Mesenchymal stem cell (in vitro differentiated cells and primary cell): ENCODE results near the gene CST11. TPM values are rescaled to one million over a fixed set of nuclear protein-coding genes. Genes with fewer than 3 reads are reported as not detected.

Source experiments
- DNase-seq: peaks from one replicate; pipeline ENCODE4 v3.0.0-alpha.2; 2013
- H2AFZ ChIP-seq: one replicate; pipeline ENCODE4 v1.6.1; 2013; ENCODE audit warnings: low read depth, mild to moderate bottlenecking, control low read depth, inconsistent platforms, low read length, moderate library complexity
- H2AK5ac ChIP-seq: 2 replicates; pipeline ENCODE4 v1.6.1; 2013; ENCODE audit warnings: low read length, moderate library complexity, mild to moderate bottlenecking, inconsistent platforms; ENCODE audit not compliant: severe bottlenecking
- H2BK120ac ChIP-seq: one replicate; pipeline ENCODE4 v1.6.1; 2013; ENCODE audit warnings: low read depth, mild to moderate bottlenecking, inconsistent platforms, low read length, moderate library complexity
- H2BK12ac ChIP-seq, 2 experiments: one replicate each; pipeline ENCODE4 v1.6.1; 2013; ENCODE audit warnings: inconsistent platforms in 2 of 2, low read length in 2 of 2, mild to moderate bottlenecking in 2 of 2, moderate library complexity in 2 of 2, control low read depth in 1 of 2
- H2BK15ac ChIP-seq: one replicate; pipeline ENCODE4 v1.6.1; 2013; ENCODE audit warnings: mild to moderate bottlenecking, low read depth, inconsistent platforms; ENCODE audit not compliant: poor library complexity, severe bottlenecking
- H2BK5ac ChIP-seq: 2 replicates; pipeline ENCODE4 v1.6.1; 2013; ENCODE audit warnings: low read depth, mild to moderate bottlenecking, low read length, control low read depth, inconsistent platforms; ENCODE audit not compliant: poor library complexity, severe bottlenecking
- H3K14ac ChIP-seq, 2 experiments: one replicate each; pipeline ENCODE4 v1.6.1; 2013; ENCODE audit warnings: inconsistent platforms in 2 of 2, low read length in 2 of 2, control low read depth in 1 of 2, mild to moderate bottlenecking in 1 of 2, moderate library complexity in 1 of 2
- H3K18ac ChIP-seq, 2 experiments: one replicate each; pipeline ENCODE4 v1.6.1; 2013; ENCODE audit warnings: inconsistent platforms in 2 of 2, low read length in 2 of 2, control low read depth in 1 of 2, low read depth in 1 of 2, mild to moderate bottlenecking in 1 of 2
- H3K23ac ChIP-seq, 2 experiments: one replicate each; pipeline ENCODE4 v1.6.1; 2013; ENCODE audit warnings: inconsistent platforms in 2 of 2, low read length in 2 of 2, mild to moderate bottlenecking in 2 of 2, moderate library complexity in 2 of 2, control low read depth in 1 of 2
- H3K27ac ChIP-seq: 2 replicates; pipeline ENCODE4 v1.5.1; 2013; ENCODE audit warnings: mild to moderate bottlenecking, moderate library complexity, low read length, control low read depth, inconsistent platforms; ENCODE audit not compliant: poor library complexity, severe bottlenecking
- H3K27me3 ChIP-seq, 2 experiments: 2 replicates each; pipeline versions ENCODE4 v1.6.1 to v1.7.0; 2013; ENCODE audit warnings: low read length in 2 of 2, mild to moderate bottlenecking in 2 of 2, moderate library complexity in 2 of 2, control low read depth in 1 of 2, inconsistent platforms in 1 of 2; ENCODE audit not compliant: control insufficient read depth in 1 of 2, insufficient read depth in 1 of 2
- H3K36me3 ChIP-seq, 2 experiments: 2 replicates each; pipeline versions ENCODE4 v1.6.1 to v1.7.0; 2013; ENCODE audit warnings: low read length in 2 of 2, control low read depth in 1 of 2, inconsistent platforms in 1 of 2, low read depth in 1 of 2, mild to moderate bottlenecking in 1 of 2; ENCODE audit not compliant: insufficient read depth in 2 of 2, control insufficient read depth in 1 of 2
- H3K4ac ChIP-seq, 2 experiments: one replicate each; pipeline ENCODE4 v1.6.1; 2013; ENCODE audit warnings: inconsistent platforms in 2 of 2, low read length in 2 of 2, mild to moderate bottlenecking in 2 of 2, moderate library complexity in 2 of 2, control low read depth in 1 of 2, low read depth in 1 of 2
- H3K4me1 ChIP-seq: 2 replicates; pipeline ENCODE4 v1.6.1; 2013; ENCODE audit warnings: low read depth, low read length, control low read depth; ENCODE audit not compliant: control insufficient read depth, insufficient read depth
- H3K4me2 ChIP-seq: 2 replicates; pipeline ENCODE4 v1.6.1; 2013; ENCODE audit warnings: low read length, mild to moderate bottlenecking, inconsistent platforms; ENCODE audit not compliant: poor library complexity, severe bottlenecking
- H3K4me3 ChIP-seq, 2 experiments: 2 replicates each; pipeline versions ENCODE4 v1.5.1 to v1.7.0; 2013; ENCODE audit warnings: low read length in 2 of 2, mild to moderate bottlenecking in 2 of 2, control low read depth in 1 of 2, low read depth in 1 of 2; ENCODE audit not compliant: insufficient read depth in 1 of 2
- H3K79me1 ChIP-seq: replicated peaks from 2 replicates; pipeline ENCODE4 v1.6.1; 2013; ENCODE audit warnings: mild to moderate bottlenecking, control low read depth, low read length, inconsistent platforms; ENCODE audit not compliant: poor library complexity, severe bottlenecking
- H3K9ac ChIP-seq: 2 replicates; pipeline ENCODE4 v1.7.0; 2013; ENCODE audit warnings: mild to moderate bottlenecking, low read length, moderate library complexity
- H3K9me3 ChIP-seq: 2 replicates; pipeline ENCODE4 v1.7.0; 2013; ENCODE audit warnings: mild to moderate bottlenecking, low read length; ENCODE audit not compliant: control insufficient read depth
- H4K8ac ChIP-seq: one replicate; pipeline ENCODE4 v1.6.1; 2013; ENCODE audit warnings: inconsistent platforms, mild to moderate bottlenecking, low read length, moderate library complexity
- H4K91ac ChIP-seq: one replicate; pipeline ENCODE4 v1.6.1; 2013; ENCODE audit warnings: mild to moderate bottlenecking, low read length, inconsistent platforms
- WGBS: methylation state at CpG from one replicate; pipeline ENCODE4 v1.1.7; 2013; ENCODE audit warnings: mixed read lengths; 5-methylcytosine and 5-hydroxymethylcytosine counted together
- small RNA-seq: library from polyadenylated mRNA; stranded (forward); fragments of <200 nt; extraction: miRNeasy Mini kit (QIAGEN cat#:217004); gene quantifications from one replicate; pipeline ENCODE3, GENCODE V24; 2013; ENCODE audit warnings: low read depth

The CST11 gene

GRCh38 chr20:23404196-23404595 is 48.5 kb downstream of the CST11 start:
- no peak overlapping the region for H3K4ac ChIP-seq
- no peak overlapping the region for H2BK15ac ChIP-seq
- no peak overlapping the region for H3K23ac ChIP-seq
- WGBS: 76% methylated on average over 2 of the region's 3 CpGs
- no peak overlapping the region for H4K91ac ChIP-seq
- peak overlapping the region in 1 of 2 experiments; percentile 18 for H3K18ac ChIP-seq
- peaks cover 1% of the 10 kb centered on the region for H3K4me1 ChIP-seq
- no peak overlapping the region for H3K27ac ChIP-seq
- peaks cover 5 to 26% of the 10 kb centered on the region in 2 experiments for H3K36me3 ChIP-seq
- no peak overlapping the region for H2BK5ac ChIP-seq
- no peak overlapping the region for H2BK12ac ChIP-seq
- H3K4me2 ChIP-seq: no peak overlapping the region
- H3K14ac ChIP-seq: no peak overlapping the region
- H3K79me1 ChIP-seq: peaks cover 27% of the 10 kb centered on the region
- no peak overlapping the region for H2BK120ac ChIP-seq
- H2AFZ ChIP-seq: no peak overlapping the region
- H3K9ac ChIP-seq: no peak overlapping the region
- no peak overlapping the region for H4K8ac ChIP-seq
- no peaks in the 10 kb centered on the region for H3K9me3 ChIP-seq
- no peak overlapping the region for H3K4me3 ChIP-seq
- no peak overlapping the region for H2AK5ac ChIP-seq
- no peaks in the 10 kb centered on the region for H3K27me3 ChIP-seq
- peak; percentile 74 for DNase-seq

- no peak overlapping the region for H3K4ac ChIP-seq
- H3K4me3 ChIP-seq: no peak overlapping the region
- H2BK12ac ChIP-seq: no peak overlapping the region
- no peak overlapping the region for H3K4me2 ChIP-seq
- H3K23ac ChIP-seq: no peak overlapping the region
- H3K9ac ChIP-seq: no peak overlapping the region
- H2AFZ ChIP-seq: no peak overlapping the region
- H4K91ac ChIP-seq: no peak overlapping the region
- no peak overlapping the region for H2AK5ac ChIP-seq
- no peak overlapping the region for H3K27ac ChIP-seq
- no peak overlapping the region for H2BK120ac ChIP-seq
- H3K4me1 ChIP-seq: peaks cover 1% of the 10 kb centered on the region
- no peak overlapping the region for H2BK15ac ChIP-seq
- H4K8ac ChIP-seq: no peak overlapping the region
- H3K27me3 ChIP-seq: no peaks in the 10 kb centered on the region
- H3K18ac ChIP-seq: peak overlapping the region in 1 of 2 experiments; percentile 29
- DNase-seq: peak; percentile 86
- no peak overlapping the region for H3K14ac ChIP-seq
- H3K36me3 ChIP-seq: peaks cover 5 to 26% of the 10 kb centered on the region in 2 experiments
- H2BK5ac ChIP-seq: no peak overlapping the region
- WGBS: 68% methylated on average over 5 of the region's 5 CpGs
- peaks cover 28% of the 10 kb centered on the region for H3K79me1 ChIP-seq
- H3K9me3 ChIP-seq: no peaks in the 10 kb centered on the region
Observed at GRCh38 chr20:23403751-23404150, 48.9 kb downstream of the CST11 start.

- H3K4ac ChIP-seq: no peak overlapping the region
- 94% methylated on average over 5 of the region's 5 CpGs for WGBS
- no peak overlapping the region for H3K4me2 ChIP-seq
- H2BK12ac ChIP-seq: no peak overlapping the region
- H3K14ac ChIP-seq: no peak overlapping the region
- no peak overlapping the region for H4K91ac ChIP-seq
- peaks cover 5% of the 10 kb centered on the region for H3K4me1 ChIP-seq
- no peak overlapping the region for H3K27ac ChIP-seq
- peaks cover 5 to 29% of the 10 kb centered on the region in 2 experiments for H3K36me3 ChIP-seq
- H2BK5ac ChIP-seq: no peak overlapping the region
- no peak overlapping the region for H2AFZ ChIP-seq
- H3K9ac ChIP-seq: no peak overlapping the region
- no peak overlapping the region for H2BK15ac ChIP-seq
- H2AK5ac ChIP-seq: no peak overlapping the region
- H4K8ac ChIP-seq: no peak overlapping the region
- no peaks in the 10 kb centered on the region for H3K27me3 ChIP-seq
- H2BK120ac ChIP-seq: no peak overlapping the region
- H3K79me1 ChIP-seq: peaks cover 29% of the 10 kb centered on the region
- no peak overlapping the region for H3K18ac ChIP-seq
- no peak overlapping the region for H3K23ac ChIP-seq
- DNase-seq: no peak
- no peak overlapping the region for H3K4me3 ChIP-seq
- H3K9me3 ChIP-seq: no peaks in the 10 kb centered on the region
Observed at GRCh38 chr20:23401051-23401450, 51.6 kb downstream of the CST11 start.

Small RNAs within 50 kb of the gene (small RNA-seq; reads per million reads assigned to genes)
- gene RF00019: not detected
